ENCODE measurements around the gene IL17RA. TPM values are rescaled to one million over a fixed set of nuclear protein-coding genes. Genes with fewer than 3 reads are reported as not detected.

The IL17RA gene
- total RNA-seq, 1 experiment from 2014 or later, result 12.1 TPM

DNA sequence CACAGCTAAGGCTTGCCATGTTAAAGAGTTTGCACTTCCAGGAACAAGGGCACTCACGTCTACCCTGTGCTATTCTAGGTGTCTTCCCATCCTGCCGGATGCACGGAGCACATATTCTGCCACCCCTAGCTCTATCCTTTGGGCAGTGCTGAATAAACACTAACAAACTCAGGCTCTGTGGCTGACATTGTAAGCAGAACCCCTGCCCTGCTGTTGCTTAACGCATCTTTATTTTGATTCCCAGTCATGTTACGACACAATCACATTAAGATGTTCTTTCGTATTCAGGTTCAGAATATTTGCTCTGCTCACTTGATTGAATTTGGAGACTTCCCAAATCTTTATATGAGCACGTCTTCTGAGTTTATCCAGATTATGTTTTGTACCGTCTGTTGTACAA lies 77.9 kb downstream of the IL17RA start:
- intact Hi-C loops (cut with micrococcal nuclease; ENCODE audit: unreplicated experiment), result no loop called here
- ChIA-PET POLR2A (ENCODE audit: low non-redundant PET) (no interaction called here), CTCF (interaction anchor here (1.1 kb wide), 1 partner anchor 9 kb away, joined by 3 read pairs; no protein-coding TSS in a partner anchor)
- BruUV-seq (replicated peaks), result no TSS peak
- TF ChIP-seq EZH2 (IDR thresholded peaks at IDR 0.05; ENCODE audit: borderline replicate concordance, low read depth, low read length, poor library complexity, severe bottlenecking), result no peak
- TF ChIP-seq, protein P1, sequence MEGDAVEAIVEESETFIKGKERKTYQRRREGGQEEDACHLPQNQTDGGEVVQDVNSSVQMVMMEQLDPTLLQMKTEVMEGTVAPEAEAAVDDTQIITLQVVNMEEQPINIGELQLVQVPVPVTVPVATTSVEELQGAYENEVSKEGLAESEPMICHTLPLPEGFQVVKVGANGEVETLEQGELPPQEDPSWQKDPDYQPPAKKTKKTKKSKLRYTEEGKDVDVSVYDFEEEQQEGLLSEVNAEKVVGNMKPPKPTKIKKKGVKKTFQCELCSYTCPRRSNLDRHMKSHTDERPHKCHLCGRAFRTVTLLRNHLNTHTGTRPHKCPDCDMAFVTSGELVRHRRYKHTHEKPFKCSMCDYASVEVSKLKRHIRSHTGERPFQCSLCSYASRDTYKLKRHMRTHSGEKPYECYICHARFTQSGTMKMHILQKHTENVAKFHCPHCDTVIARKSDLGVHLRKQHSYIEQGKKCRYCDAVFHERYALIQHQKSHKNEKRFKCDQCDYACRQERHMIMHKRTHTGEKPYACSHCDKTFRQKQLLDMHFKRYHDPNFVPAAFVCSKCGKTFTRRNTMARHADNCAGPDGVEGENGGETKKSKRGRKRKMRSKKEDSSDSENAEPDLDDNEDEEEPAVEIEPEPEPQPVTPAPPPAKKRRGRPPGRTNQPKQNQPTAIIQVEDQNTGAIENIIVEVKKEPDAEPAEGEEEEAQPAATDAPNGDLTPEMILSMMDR (conservative IDR thresholded peaks at IDR 0.05; ENCODE audit: low read depth, low read length), result no peak
- no peaks in the 10 kb centered on the region for H3K27me3 ChIP-seq (replicated peaks; ENCODE audit: insufficient read depth, low read depth, low read length, poor library complexity)
- H3K36me3 ChIP-seq (ENCODE audit: insufficient read depth, low read length, poor library complexity, severe bottlenecking), result peaks cover 1% of the 10 kb centered on the region
- no peak overlapping the region for H3K4me3 ChIP-seq (ENCODE audit: low read depth, low read length, poor library complexity, severe bottlenecking)
- H3K9me3 ChIP-seq (ENCODE audit: low read depth, low read length, poor library complexity, severe bottlenecking), result no peaks in the 10 kb centered on the region
- no peak overlapping the region for H3K27ac ChIP-seq (ENCODE audit: low read depth, low read length, poor library complexity, severe bottlenecking)
- peaks cover 5% of the 10 kb centered on the region for H3K4me1 ChIP-seq (ENCODE audit: insufficient read depth, low read length, poor library complexity, severe bottlenecking)
- no peak for DNase-seq (ENCODE audit: low spot score)

DNA sequence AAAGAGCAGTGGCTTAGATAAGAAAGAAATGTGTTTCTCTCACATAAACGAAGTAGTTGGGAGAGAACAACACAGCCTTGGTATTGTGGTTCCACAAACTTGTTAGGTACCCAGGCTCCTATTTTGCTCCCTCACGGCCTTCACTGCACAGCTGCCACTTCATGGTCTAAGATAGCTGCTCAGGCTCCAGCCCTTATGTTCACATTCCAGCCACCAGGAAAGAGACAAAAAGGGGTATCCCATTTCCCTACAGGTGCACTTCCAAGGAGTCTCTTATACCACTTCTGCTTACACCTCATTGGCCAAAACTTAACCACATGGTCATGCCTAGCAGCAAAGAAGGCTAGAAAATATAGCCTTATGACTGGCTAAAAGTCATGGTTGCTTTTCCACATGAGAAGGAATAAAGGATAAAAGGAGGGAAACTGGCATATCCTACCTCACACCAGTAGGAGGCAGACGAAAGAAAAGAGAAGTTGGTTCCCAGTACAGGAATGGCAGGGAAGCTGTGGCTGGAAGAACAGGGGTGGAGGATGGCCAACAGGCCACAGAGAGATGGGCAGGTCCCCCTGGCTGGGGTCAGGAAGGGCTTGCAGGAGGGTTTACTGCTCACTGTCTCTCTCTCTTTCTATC lies 79.7 kb downstream of the IL17RA start:
- ChIA-PET POLR2A (ENCODE audit: low non-redundant PET) (no interaction called here), CTCF (interaction anchor here (0.6 to 1.3 kb wide), 2 partner anchors 10 to 337 kb away, joined by 5 to 7 read pairs; no protein-coding TSS in a partner anchor)
- peak; percentile 34 for DNase-seq (ENCODE audit: low spot score)
- H3K27ac ChIP-seq (ENCODE audit: low read depth, low read length, poor library complexity, severe bottlenecking), result no peak overlapping the region
- peaks cover 5% of the 10 kb centered on the region for H3K4me1 ChIP-seq (ENCODE audit: insufficient read depth, low read length, poor library complexity, severe bottlenecking)
- BruUV-seq (replicated peaks), result no TSS peak
- H3K9me3 ChIP-seq (ENCODE audit: low read depth, low read length, poor library complexity, severe bottlenecking), result no peaks in the 10 kb centered on the region
- no peaks in the 10 kb centered on the region for H3K27me3 ChIP-seq (replicated peaks; ENCODE audit: insufficient read depth, low read depth, low read length, poor library complexity)
- intact Hi-C loops (cut with micrococcal nuclease; ENCODE audit: unreplicated experiment), result no loop called here
- no peak overlapping the region for H3K4me3 ChIP-seq (ENCODE audit: low read depth, low read length, poor library complexity, severe bottlenecking)
- H3K36me3 ChIP-seq (ENCODE audit: insufficient read depth, low read length, poor library complexity, severe bottlenecking), result no peaks in the 10 kb centered on the region
- TF ChIP-seq, protein P1 (conservative IDR thresholded peaks at IDR 0.05; ENCODE audit: low read depth, low read length), result peak; percentile 46
- no peak for TF ChIP-seq EZH2 (IDR thresholded peaks at IDR 0.05; ENCODE audit: borderline replicate concordance, low read depth, low read length, poor library complexity, severe bottlenecking)

Other genes starting within 250 kb of the IL17RA start
- gene GAB4, start 76.8 kb upstream of the IL17RA start, total RNA-seq (2021), result not detected in 2 replicates
- gene TMEM121B, start 36.4 kb downstream of the IL17RA start, total RNA-seq (2021), result 2.5 and 3.0 TPM in 2 replicates
- gene HDHD5, start 74.3 kb downstream of the IL17RA start, total RNA-seq (2021), result 59.4 and 61.6 TPM in 2 replicates
- gene ADA2, start 134.4 kb downstream of the IL17RA start, total RNA-seq (2021), result 4.1 and 4.9 TPM in 2 replicates